ENCODE results near the gene B4GALNT4.
"Not testable (repeated sequence)": the region's sequence is repeated elsewhere in the genome, so short reads cannot be mapped to it uniquely, and the experiment has no call there.

B4GALNT4 gene

DNA sequence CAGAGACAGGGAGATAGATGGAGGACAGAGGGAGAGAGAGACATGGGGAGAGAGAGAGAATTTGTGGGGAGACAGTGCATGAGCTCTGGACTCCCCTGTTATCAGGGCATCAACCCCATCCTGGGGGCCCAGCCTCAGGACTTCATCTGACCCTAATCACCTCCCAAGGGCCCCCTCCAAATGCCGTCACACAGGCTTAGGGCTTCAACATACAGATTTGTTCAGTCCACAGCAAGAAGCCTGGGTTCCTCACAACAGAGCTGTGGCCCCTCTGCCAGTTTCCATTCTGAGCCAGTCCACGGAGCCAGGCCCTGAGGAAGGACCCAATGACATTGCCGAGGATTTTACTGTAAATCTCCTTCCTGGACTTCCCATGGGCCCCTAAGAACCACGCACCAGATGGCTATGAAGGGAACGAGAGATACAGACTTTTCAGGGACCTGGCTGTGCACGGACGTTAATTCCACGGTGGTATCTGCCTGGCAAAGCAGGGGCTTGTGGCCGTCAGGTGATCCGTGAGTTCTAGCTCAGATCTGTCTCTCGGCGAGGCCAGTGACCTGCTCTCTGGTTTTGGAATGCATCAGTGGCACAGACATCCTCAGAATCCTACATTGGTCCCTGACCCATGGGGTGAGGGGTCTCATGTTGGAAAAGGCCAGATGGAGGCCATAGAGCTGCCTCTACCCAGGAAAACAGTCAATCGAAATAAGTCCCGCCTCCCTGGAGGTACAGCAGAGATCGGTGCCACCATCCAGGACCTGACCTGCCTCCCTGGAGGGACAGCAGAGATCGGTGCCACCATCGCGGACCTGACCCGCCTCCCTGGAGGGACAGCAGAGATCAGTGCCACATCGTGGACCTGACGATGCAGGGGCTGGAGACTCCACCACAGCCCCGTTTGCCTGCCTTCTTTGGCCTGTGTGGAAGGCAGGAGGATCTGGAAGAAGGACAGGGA is 8.7 kb upstream of the B4GALNT4 start:
- DNase-seq, result no peak

GRCh38 chr11:362642-363442 is 6.5 kb upstream of the B4GALNT4 start:
- no peak for DNase-seq

- not testable (repeated sequence) for DNase-seq
Observed at GRCh38 chr11:363443-363805, 5.9 kb upstream of the B4GALNT4 start.

- DNase-seq, result peak; percentile 57
Observed at GRCh38 chr11:363948-364761, 5.1 kb upstream of the B4GALNT4 start.

DNA sequence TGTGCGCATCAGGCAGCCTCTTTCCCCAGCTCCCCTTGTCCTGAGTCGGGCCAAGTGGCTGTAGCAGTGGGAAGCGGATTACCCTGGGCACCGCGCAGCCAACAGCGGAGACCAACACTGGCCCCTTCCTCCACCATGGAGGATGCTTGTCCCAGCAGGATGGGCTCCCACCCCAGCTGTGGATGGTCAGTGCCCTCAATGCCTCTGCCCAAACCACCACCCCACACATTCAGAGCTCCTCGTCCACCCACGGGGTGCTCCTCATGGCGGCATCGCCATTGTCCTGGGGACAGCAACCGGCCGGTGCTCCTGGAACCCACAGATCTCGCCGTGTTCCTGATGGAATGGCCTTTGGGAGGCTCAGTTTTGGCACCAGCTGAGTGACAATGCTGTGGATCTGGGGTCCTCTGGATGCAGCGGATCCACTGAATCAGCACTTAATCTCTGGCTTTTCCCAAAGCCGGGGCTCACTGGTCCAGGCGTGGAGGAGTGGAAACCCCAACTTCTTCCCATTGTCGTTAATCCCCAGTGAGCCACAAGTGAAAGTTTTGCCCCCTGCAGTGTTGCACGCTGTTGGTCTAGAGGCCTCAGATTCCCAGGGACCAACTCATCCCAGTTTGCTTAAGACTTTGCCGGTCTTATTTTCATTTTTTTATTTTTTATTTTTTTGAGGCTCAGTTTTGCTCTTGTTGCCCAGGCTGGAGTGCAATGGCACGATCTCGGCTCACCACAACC is 4.1 kb upstream of the B4GALNT4 start:
- no peak for DNase-seq

GRCh38 chr11:365831-366230 is 3.5 kb upstream of the B4GALNT4 start:
- DNase-seq, result no peak

DNA sequence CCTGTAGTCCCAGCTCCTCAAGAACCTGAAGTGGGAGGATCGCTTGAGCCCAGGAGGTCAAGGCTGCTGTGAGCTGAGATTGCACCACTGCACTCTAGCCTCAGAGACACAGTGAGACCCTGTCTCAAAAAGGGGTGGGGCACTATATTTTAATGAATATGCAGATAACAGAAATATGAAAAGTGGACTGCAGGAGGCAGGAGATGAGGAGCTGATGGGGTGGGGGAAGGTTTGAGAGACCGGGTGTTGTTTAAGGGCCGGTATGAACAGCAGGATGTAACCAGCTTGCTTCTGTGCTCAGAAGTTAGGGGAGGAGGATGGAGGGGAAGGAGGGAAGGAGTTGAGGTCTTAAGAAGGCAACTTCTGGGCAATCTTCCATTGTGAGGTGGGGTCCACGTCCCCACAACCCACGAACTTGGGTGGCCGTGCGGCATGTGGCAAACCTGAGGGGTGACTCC is 1.3 kb upstream of the B4GALNT4 start:
- no peak for DNase-seq

DNA sequence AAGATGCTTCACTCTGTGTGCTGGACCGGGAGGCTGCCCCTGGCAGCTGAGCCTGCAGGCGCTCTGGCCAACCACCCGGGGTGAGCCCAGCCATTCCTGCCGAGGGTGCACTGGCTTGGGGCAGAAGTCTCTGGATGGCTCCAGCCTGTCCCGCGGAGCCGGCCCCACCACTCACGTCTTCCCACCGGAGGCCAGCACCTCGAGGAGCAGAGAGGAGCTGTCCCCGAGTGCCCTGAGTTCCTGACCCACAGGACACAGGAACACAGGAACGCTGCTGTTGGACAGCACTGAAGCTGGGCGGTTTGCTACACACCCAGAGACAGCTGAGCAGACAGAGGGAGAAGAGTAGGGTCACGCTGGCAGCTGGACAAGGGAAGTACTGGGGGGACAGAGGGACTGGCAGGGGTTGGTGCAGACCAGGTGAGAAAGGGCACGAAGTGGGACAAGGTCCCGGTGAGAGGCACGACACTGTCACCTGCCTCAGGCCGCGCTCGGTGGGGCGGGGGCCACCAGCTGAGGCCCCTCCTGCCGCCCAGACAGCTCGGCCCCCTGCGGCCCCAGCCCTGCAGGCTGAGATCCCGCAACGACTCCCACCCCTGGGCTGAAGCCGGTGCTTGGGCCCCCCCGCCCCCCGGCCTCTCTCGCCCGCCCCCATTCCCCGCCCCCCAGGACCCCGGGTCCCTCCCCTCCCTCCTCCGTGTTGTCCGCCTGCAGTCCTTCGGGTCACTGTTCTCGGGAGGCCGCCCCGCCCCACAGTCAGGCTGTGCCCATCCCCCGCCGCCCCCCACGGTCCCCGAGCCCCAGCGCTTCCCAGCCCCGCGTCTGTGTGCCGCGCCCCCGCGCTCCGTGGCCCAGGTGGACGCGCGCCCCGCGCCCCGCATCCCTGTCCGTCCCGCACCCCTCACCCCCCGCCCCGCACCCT is 624 bp upstream of the B4GALNT4 start:
- DNase-seq, result no peak

DNA sequence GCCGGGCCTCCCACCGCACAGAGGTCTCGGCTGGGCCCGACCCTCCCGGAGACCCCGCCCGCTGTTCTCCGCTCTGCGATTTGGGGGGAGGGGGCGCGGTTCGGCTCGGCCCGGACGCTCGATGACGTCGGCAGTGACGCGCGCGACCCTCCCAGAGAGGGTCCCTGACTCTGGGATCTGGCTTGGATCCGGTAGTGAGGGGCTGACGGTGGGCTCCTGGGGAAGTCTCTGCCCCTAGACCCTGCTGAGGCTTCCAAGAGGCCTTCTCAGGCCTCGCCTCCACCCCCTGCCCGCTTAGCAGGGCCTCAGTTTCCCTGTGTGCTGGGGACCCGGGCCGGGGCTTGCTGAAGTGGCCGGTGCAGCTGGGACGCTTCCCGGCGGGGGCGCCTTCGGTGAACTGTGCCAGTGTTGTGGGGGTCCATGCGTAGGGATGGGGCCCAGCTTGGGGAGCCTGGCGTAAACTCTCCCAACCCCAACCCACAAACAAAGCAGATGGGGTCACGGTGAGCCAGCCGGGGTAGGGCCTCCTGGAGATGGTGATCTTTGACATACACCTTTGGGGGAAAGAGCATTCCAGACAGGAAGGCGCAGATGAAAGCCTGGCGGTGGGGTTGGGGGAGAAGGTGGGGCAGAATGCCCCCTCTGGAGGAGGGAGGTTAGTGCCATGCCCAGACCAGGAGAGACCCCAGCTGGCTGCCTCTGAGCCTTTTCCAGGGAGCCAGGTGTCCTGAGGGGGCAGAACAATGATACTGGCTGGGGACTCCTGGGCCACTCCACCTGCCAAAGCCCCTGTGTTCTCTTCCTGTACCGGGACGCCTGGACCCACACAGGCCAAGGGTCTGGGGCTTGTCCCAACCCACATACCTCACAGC is 1.0 kb downstream of the B4GALNT4 start:
- no peak for DNase-seq

DNA sequence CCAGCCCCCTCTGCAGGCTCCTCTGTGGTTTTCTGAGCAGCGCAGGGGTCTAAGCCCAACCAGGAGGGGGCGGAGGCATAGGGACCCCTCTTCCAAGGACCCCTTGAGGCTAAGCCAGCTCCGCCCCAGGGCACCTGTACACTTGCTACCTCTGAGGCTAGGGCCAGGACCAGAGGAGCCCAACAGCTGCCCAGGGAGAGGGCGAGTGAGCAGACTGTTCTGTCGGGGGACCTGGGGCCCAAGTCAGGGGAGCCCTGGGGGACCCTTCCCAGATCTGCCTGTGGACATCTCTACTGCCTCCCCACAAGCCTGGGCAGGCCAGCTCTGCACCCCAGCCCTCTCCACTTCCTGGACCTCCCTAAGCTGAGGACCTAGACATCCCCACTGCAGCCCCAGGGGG is 1.8 kb downstream of the B4GALNT4 start:
- DNase-seq, result no peak

- DNase-seq, result no peak
Observed at GRCh38 chr11:371716-372590, 2.7 kb downstream of the B4GALNT4 start.

DNA sequence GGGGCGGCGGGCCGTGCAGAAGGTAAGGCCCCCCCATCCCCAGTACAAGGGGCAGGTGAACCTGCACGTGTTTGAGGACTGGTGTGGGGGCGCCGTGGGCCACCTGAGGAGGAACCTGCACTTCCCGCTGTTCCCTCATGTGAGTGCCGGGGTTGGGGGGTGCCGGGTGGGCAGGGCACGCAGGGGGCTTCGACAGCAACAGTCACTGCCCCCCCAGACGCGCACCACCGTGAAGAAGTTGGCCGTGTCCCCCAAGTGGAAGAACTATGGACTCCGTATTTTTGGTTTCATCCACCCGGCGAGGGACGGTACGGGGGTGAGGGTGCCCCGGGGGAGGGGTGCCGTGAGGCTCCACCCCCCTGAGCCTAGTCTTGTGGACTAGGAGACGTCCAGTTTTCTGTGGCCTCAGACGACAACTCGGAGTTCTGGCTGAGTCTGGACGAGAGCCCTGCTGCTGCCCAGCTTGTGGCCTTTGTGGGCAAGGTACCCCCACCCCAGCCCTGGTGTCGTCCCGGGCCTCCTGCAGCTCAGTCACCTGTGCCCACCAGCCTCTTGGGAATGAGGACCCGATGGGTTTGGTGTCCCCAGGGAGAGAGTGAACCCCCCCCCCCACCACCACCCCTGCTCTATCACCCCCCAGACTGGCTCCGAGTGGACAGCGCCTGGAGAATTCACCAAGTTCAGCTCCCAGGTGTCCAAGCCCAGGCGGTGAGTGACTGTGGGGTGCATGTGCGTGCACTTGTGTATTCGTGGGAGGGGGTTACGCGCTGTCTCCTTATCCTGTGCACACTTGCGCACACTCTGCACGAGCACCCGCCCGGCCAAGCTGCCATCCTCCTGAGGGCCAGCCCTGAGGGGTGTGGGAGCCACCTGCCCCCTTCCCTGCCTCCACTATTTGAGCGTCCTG is 3.8 kb downstream of the B4GALNT4 start:
- DNase-seq, result no peak

GRCh38 chr11:373716-374551 is 4.6 kb downstream of the B4GALNT4 start:
- DNase-seq, result no peak

GRCh38 chr11:375065-376025 is 6.0 kb downstream of the B4GALNT4 start:
- no peak for DNase-seq

DNA sequence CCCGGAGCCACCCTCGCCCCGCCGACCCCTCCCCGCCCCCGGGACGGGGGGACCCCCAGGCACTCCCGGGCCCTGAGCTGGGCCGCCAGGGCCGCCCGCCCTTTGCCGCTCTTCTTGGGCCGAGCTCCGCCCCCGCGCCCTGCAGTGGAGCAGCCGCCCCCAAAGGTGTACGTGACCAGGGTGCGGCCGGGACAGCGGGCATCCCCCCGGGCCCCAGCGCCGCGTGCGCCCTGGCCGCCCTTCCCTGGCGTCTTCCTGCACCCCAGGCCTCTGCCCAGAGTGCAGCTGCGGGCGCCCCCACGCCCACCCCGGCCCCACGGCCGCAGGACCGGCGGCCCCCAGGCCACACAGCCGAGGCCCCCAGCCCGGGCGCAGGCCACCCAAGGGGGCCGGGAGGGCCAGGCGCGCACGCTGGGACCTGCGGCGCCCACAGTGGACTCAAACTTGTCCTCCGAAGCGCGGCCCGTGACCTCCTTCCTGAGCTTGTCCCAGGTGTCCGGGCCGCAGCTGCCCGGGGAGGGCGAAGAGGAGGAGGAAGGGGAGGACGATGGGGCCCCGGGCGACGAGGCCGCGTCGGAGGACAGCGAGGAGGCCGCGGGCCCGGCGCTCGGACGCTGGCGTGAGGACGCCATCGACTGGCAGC is 7.4 kb downstream of the B4GALNT4 start:
- DNase-seq, result no peak

All from activated gamma-delta T cell treated with Interleukin-2 at 50 U/mL for 16 hours (primary cell).